NT2/D1 (cell line): Measurements from ENCODE around the gene PPP3R1.

Experiments used
- DNase-seq: peaks from one replicate; pipeline ENCODE4 v3.0.0-alpha.2; 2011; ENCODE audit warnings: low read depth, low spot score
- H3K27me3 ChIP-seq: 2 replicates; pipeline ENCODE4 v1.6.0; 2011; ENCODE audit warnings: mild to moderate bottlenecking; ENCODE audit not compliant: insufficient read length, insufficient read depth
- H3K36me3 ChIP-seq: 2 replicates; pipeline ENCODE4 v1.6.1; 2011; ENCODE audit warnings: mild to moderate bottlenecking, low read length, mixed read lengths; ENCODE audit not compliant: insufficient read depth, insufficient read length
- H3K4me1 ChIP-seq: 2 replicates; pipeline ENCODE4 v1.5.1; 2011; ENCODE audit not compliant: insufficient read depth, insufficient read length
- H3K4me3 ChIP-seq: 2 replicates; pipeline ENCODE4 v1.5.1; 2011; ENCODE audit warnings: low read depth; ENCODE audit not compliant: insufficient read length
- H3K9ac ChIP-seq: 2 replicates; pipeline ENCODE4 v1.6.0; 2011; ENCODE audit warnings: low read depth; ENCODE audit not compliant: insufficient read length
- H3K9me3 ChIP-seq: 2 replicates; pipeline ENCODE4 v1.5.1; 2011; ENCODE audit warnings: mild to moderate bottlenecking, low read length; ENCODE audit not compliant: insufficient read depth
- SUZ12 ChIP-seq: IDR thresholded peaks from 2 replicates; pipeline ENCODE4 v1.6.1; 2011; ENCODE audit not compliant: insufficient read length, insufficient read depth; ENCODE audit errors: extremely low read depth
- YY1 ChIP-seq: IDR thresholded peaks from 2 replicates; pipeline ENCODE4 v1.6.1; 2011; ENCODE audit not compliant: insufficient read length, insufficient read depth
- ZNF274 ChIP-seq: IDR thresholded peaks from 2 replicates; pipeline ENCODE4 v1.6.1; 2011; ENCODE audit warnings: mild to moderate bottlenecking, low read depth, low read length

PPP3R1 gene

DNA sequence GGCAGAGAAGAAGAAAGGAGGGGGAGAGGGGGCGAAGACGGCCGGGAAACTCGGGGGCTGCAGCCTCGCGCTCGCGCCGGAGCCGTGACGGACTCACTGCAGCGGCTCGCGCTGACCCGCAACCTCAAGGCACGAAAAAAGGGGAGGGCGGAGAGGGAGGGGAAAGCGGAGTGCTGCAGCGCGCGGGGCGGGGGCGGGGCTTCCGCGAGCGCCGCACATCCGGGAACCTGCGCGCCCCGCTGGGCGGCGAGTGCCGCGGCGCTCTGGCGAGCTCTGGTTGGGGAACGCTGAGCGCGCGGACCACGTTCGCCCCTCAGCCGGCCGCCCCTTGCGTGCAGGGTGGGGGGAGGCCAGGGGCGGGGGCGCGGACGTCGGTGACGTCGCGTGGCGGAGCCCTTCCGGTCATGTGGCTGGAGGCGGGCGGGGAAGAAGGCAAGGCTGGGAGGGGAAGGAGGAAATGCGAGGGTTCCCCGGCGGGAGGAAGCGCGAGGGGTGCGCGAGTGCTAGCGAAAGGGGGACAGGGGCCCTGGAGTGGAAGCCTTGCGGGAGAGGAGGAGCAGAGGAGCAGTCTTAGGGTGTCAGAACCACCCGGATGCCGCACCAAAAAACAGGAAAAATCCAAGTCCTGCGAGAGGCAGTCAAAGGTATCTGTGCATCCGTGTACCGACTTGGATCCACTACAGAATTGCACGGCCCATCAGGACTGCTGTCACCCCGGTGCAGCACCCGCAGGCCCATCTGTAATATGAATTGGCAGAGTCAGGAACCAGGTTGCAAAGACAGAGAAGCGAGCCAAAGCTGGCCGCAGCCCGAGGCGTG, at the start of gene PPP3R1:
Gene PPP3R1, minus strand, starts transcription at position 133 of the 819 bp plus-strand sequence. CDS start 405 bp downstream, outside the sequence.
- Histone ChIP-seq H3K4me1 (no peaks in the 10 kb centered on the region), H3K9me3 (no peaks in the 10 kb centered on the region), H3K9ac (peak within 1 kb of the TSS; percentile 97), H3K4me3 (peak within 1 kb of the TSS; percentile 96), H3K27me3 (no peaks in the 10 kb centered on the region), H3K36me3 (peaks cover 15% of the 10 kb centered on the region)
- peak; percentile 94 for DNase-seq
- TF ChIP-seq SUZ12: no peak
- no peak for TF ChIP-seq ZNF274
- no peak for TF ChIP-seq YY1

GRCh38 chr2:68295516-68295915, 43.2 kb upstream of the PPP3R1 start:
- Histone ChIP-seq H3K4me1 (no peaks in the 10 kb centered on the region), H3K9me3 (no peaks in the 10 kb centered on the region), H3K4me3 (no peak overlapping the region), H3K9ac (no peak overlapping the region), H3K27me3 (no peaks in the 10 kb centered on the region), H3K36me3 (no peaks in the 10 kb centered on the region)
- TF ChIP-seq SUZ12 (no peak), YY1 (no peak), ZNF274 (no peak)
- DNase-seq: no peak

GRCh38 chr2:68294913-68295312, 42.6 kb upstream of the PPP3R1 start:
- H3K4me3 ChIP-seq: no peak overlapping the region
- TF ChIP-seq YY1: no peak
- no peak for TF ChIP-seq ZNF274
- TF ChIP-seq SUZ12: no peak
- no peaks in the 10 kb centered on the region for H3K4me1 ChIP-seq
- no peak overlapping the region for H3K9ac ChIP-seq
- no peak for DNase-seq
- no peaks in the 10 kb centered on the region for H3K9me3 ChIP-seq
- no peaks in the 10 kb centered on the region for H3K36me3 ChIP-seq
- H3K27me3 ChIP-seq: no peaks in the 10 kb centered on the region

DNA sequence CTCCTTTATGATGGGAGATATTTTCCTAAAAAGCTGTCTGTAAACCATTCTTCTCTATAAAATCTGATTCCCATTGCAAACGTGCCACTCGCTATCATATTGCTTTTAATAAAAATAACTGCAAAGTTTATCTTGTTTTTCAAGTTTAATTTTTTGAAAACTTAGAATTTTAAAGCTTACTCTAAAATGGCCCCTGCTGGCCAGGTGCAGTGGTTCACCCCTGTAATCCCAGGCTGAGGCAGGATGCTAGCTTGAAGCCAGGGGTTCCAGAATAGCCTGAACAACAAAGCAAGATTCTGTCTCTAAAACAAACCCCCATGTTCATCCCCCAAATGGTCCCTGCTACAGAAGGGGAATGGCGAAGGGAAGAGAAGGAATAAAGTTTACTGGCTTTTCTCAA, 41.9 kb upstream of the PPP3R1 start:
- DNase-seq: no peak
- Histone ChIP-seq H3K27me3 (no peaks in the 10 kb centered on the region), H3K4me3 (no peak overlapping the region), H3K9ac (no peak overlapping the region), H3K9me3 (no peaks in the 10 kb centered on the region), H3K36me3 (no peaks in the 10 kb centered on the region), H3K4me1 (no peaks in the 10 kb centered on the region)
- TF ChIP-seq YY1 (no peak), SUZ12 (no peak), ZNF274 (no peak)

- Histone ChIP-seq H3K4me3 (no peak overlapping the region), H3K9ac (no peak overlapping the region), H3K4me1 (no peaks in the 10 kb centered on the region), H3K27me3 (no peaks in the 10 kb centered on the region), H3K9me3 (no peaks in the 10 kb centered on the region), H3K36me3 (no peaks in the 10 kb centered on the region)
- DNase-seq: no peak
- TF ChIP-seq ZNF274: no peak
- TF ChIP-seq YY1: no peak
- no peak for TF ChIP-seq SUZ12
Measured at GRCh38 chr2:68293755-68294154, 41.4 kb upstream of the PPP3R1 start.

DNA sequence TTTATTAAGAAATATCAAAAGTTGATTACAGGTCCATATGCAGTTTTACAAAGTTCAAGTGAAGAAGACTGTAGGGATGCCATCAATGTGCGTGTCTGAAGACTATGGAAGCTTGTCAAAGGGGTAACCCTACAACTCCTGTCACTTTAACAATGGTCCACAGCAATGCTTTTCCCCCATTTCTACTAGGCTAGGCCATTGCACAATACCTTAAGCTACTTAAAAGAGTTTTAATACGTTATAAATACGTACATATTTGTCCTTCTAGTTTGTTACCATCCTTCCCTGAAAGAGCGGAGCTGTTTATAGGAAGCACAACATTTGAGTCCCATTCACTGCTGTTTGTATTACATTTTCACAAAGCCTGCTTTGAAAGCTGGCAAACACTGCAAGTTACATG, 40.7 kb upstream of the PPP3R1 start:
- H3K4me1 ChIP-seq: no peaks in the 10 kb centered on the region
- H3K9me3 ChIP-seq: no peaks in the 10 kb centered on the region
- no peak overlapping the region for H3K4me3 ChIP-seq
- no peaks in the 10 kb centered on the region for H3K27me3 ChIP-seq
- DNase-seq: no peak
- TF ChIP-seq YY1 (no peak), SUZ12 (no peak), ZNF274 (no peak)
- no peak overlapping the region for H3K9ac ChIP-seq
- no peaks in the 10 kb centered on the region for H3K36me3 ChIP-seq

GRCh38 chr2:68292108-68292710, 39.9 kb upstream of the PPP3R1 start:
- H3K9ac ChIP-seq: no peak overlapping the region
- no peaks in the 10 kb centered on the region for H3K9me3 ChIP-seq
- no peaks in the 10 kb centered on the region for H3K36me3 ChIP-seq
- no peak for TF ChIP-seq YY1
- TF ChIP-seq SUZ12: no peak
- no peak for TF ChIP-seq ZNF274
- no peak overlapping the region for H3K4me3 ChIP-seq
- DNase-seq: peak; percentile 8
- H3K27me3 ChIP-seq: no peaks in the 10 kb centered on the region
- no peaks in the 10 kb centered on the region for H3K4me1 ChIP-seq
